AG04450 (cell line): Measurements from ENCODE around the gene FAM89A. TPM values are rescaled to one million over a fixed set of nuclear protein-coding genes. Genes with fewer than 3 reads are reported as not detected.
A peak's percentile ranks its signal among the peaks of the same experiment; 100 is the strongest.
"Not testable (repeated sequence)": the region's sequence is repeated elsewhere in the genome, so short reads cannot be mapped to it uniquely, and the experiment has no call there.

Experiments
- CTCF ChIA-PET: fragments of 300-600, 350-600 bp; formaldehyde crosslinking; extraction: SDS; loops from one replicate; lab custom pipeline; 2022; ENCODE audit warnings: antibody characterized with exemption, inconsistent platforms; lab: Charles Lee
- POLR2A ChIA-PET: fragments of 350-600 bp; formaldehyde crosslinking; extraction: SDS; loops from one replicate; lab custom pipeline; 2021; ENCODE audit warnings: antibody characterized with exemption, inconsistent platforms; lab: Yijun Ruan, JAX
- DNase-seq: peaks from one replicate; pipeline ENCODE4 v3.0.0-alpha.2; 2011; ENCODE audit warnings: low read depth, low spot score
- H3K27ac ChIP-seq: one replicate; pipeline ENCODE4 v1.5.1; 2012; ENCODE audit warnings: low read depth, low read length, control low read depth
- H3K27me3 ChIP-seq: one replicate; pipeline ENCODE4 v1.6.0; 2012; ENCODE audit warnings: low read length; ENCODE audit not compliant: control insufficient read depth, insufficient read depth
- H3K4me3 ChIP-seq: 2 replicates; pipeline ENCODE4 v1.5.1; 2011; ENCODE audit warnings: mild to moderate bottlenecking, low read depth, low read length, control low read depth
- H3K9me3 ChIP-seq: 2 replicates; pipeline ENCODE4 v1.5.1; 2012; ENCODE audit warnings: low read length; ENCODE audit not compliant: control insufficient read depth, insufficient read depth
- CTCF ChIP-seq: IDR thresholded peaks from 2 replicates; pipeline ENCODE4 v1.5.1; 2011; ENCODE audit warnings: low read depth, low read length, control low read depth, inconsistent platforms
- polyA plus RNA-seq: library from polyadenylated mRNA; depleted of rRNA; stranded (reverse); fragments of >200 nt; gene quantifications from 2 replicates; pipeline ENCODE4 v1.2.3, GENCODE V29; 2011

Gene FAM89A
- polyA plus RNA-seq, 1 experiment: 13.8 TPM

DNA sequence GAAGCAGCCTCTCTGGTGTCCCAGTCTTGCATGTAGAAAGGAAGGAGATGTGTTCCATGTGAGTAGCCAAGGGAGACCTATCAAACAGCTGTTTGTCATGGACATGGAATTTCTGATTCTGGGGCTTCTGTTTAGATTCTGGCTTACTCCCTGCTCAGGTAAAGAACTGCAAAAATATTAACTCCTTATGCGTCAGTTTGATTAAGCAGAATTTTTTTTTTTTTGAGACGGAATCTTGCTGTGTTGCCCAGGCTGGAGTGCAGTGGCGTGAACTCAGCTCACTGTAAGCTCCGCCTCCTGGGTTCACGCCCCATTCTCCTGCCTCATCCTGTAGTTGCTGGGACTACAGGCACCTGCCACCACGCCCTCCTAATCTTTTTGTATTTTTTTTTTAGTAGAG is 54.3 kb downstream of the FAM89A start:
- Histone ChIP-seq H3K9me3 (no peaks in the 10 kb centered on the region), H3K27me3 (no peaks in the 10 kb centered on the region), H3K4me3 (no peak overlapping the region), H3K27ac (no peak overlapping the region)
- ChIA-PET CTCF (no interaction called here), POLR2A (no interaction called here)
- no peak for DNase-seq
- TF ChIP-seq CTCF: no peak

- H3K27ac ChIP-seq, H3K4me3 ChIP-seq, H3K27me3 ChIP-seq, CTCF ChIA-PET, H3K9me3 ChIP-seq, DNase-seq, POLR2A ChIA-PET: not testable (repeated sequence)
These were observed 55.2 kb downstream of the FAM89A start for GRCh38 chr1:230984622-230985515.

DNA sequence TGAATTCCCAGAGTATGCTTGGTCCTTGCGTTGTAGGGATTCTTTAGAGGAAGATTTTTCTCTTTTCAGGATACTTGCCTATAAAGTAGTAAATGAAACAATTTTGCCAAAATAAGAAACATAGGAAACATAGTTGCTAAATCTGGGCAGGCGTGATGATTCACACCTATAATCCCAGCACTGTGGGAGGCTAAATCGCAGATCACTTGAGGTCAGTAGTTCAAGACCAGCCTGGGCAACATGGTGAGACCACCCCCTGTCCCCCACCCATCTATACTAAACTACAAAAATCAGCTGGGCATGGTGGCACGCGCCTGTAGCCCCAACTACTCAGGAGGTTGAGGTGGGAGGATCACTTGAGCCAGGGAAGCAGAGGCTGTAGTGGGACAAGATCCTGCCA is 56.2 kb downstream of the FAM89A start:
- no peaks in the 10 kb centered on the region for H3K9me3 ChIP-seq
- H3K27me3 ChIP-seq: no peaks in the 10 kb centered on the region
- no peak overlapping the region for H3K27ac ChIP-seq
- ChIA-PET CTCF (no interaction called here), POLR2A (no interaction called here)
- no peak for DNase-seq
- H3K4me3 ChIP-seq: no peak overlapping the region
- TF ChIP-seq CTCF: no peak

DNA sequence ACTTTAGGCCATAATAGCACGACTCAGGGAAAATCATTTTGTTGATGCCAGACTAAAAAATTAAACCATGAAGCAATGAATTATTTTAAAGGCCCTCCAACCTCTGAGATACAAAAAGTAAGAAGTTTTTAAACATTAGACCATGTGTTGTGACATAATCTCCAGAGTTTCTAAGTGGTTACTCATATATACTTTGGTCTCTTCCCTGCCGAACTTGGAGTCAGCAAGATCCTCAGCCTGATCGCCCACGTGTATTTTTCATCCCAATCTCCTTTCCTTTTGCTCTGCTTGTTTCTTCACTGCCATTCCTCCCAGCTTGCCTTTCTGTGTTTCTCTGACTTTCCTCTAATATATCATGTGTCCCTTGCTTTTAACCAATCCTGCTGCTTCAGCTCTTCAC is 57.4 kb downstream of the FAM89A start:
- CTCF ChIA-PET: no interaction called here
- POLR2A ChIA-PET: no interaction called here
- H3K27ac ChIP-seq: peak overlapping the region; percentile 78

GRCh38 chr1:230979952-230980351 is 60.1 kb downstream of the FAM89A start:
- ChIA-PET POLR2A (no interaction called here), CTCF (interaction anchor here (1.2 kb wide), 1 partner anchor 121 kb away, joined by 3 read pairs; no protein-coding TSS in a partner anchor)
- H3K27me3 ChIP-seq: no peaks in the 10 kb centered on the region
- H3K9me3 ChIP-seq: no peaks in the 10 kb centered on the region
- no peak overlapping the region for H3K27ac ChIP-seq
- no peak overlapping the region for H3K4me3 ChIP-seq
- no peak for DNase-seq
- TF ChIP-seq CTCF: no peak

More for the DNA sequence above, 57.4 kb downstream of the FAM89A start:
- no peak for TF ChIP-seq CTCF
- no peaks in the 10 kb centered on the region for H3K27me3 ChIP-seq
- H3K9me3 ChIP-seq: no peaks in the 10 kb centered on the region
- no peak overlapping the region for H3K4me3 ChIP-seq
- peak; percentile 77 for DNase-seq
